Stimulated activated CD8-positive, alpha-beta memory T cell treated with anti-CD3 and anti-CD28 coated beads, Interleukin-7, amount 100 ng/mL, for 48 hours (primary cell): ENCODE results near the gene DCUN1D2.

ENCODE experiments used
- DNase-seq, 2 donors: peaks; one replicate each; pipeline ENCODE4 v3.0.0-alpha.2; 2020; ENCODE audit warnings: low read depth in 1 of 2; ENCODE audit errors: extremely low read depth in 1 of 2

DCUN1D2 gene

GRCh38 chr13:113413178-113413897 lies 77.2 kb downstream of the DCUN1D2 start:
- DNase-seq, result no peak

- no peak for DNase-seq
Measured at GRCh38 chr13:113412440-113412839, 78.1 kb downstream of the DCUN1D2 start.

GRCh38 chr13:113411216-113412023 lies 79.1 kb downstream of the DCUN1D2 start:
- no peak for DNase-seq

DNA sequence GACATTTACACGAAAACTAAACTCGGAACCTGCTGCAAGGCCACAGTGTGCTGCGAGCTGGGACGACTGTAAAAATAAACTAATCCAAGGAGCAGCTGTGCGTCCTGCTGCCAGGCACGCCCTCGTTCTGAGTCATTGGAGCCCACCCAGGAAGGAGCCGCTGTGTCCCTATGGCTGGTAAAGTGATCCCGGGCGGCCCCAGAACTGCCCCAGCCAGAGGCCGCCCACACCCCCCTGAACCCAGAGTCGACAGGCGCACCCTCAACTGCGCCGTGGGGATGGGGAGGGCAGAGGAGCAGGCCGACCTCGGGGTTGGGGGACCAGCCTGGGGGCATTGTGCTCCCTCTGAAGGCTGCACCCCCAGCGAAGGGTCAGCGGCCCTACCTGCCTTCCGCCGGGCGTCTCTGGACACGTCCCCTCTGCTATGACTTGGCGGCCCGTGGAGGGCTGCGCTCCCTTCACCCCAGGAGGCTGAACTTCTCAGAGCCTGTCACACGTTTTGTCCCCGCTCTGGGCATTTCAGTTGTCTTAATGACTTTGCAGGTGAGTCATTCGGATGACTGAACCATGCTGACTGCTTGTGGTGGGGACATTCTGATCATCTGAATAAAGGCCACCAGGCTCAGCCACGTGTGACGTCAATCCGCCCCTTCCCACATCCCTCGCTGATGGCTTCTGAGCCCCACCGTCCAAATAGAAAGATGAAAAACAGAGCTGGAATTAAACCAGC lies 79.9 kb downstream of the DCUN1D2 start:
- no peak for DNase-seq

DNA sequence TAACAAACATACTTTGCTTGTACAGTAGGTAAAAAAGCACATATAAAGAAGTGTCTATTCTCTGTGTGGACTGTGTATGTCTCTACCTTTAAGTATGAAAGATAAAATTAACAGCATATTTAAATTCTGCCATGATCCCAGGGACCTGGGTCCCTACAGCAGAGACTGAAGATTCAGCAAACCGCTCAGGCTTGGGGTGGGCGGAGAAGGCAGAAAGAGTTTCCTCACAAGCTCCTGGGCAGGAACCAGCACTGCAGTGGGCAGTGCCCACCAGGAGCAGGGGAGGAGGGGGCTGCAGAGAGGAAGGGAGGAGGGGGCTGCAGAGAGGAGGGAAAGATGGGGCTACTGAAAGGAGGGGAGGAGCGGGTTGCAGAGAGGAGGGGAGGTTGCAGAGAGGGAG lies 81.9 kb downstream of the DCUN1D2 start:
- no peak for DNase-seq

DNA sequence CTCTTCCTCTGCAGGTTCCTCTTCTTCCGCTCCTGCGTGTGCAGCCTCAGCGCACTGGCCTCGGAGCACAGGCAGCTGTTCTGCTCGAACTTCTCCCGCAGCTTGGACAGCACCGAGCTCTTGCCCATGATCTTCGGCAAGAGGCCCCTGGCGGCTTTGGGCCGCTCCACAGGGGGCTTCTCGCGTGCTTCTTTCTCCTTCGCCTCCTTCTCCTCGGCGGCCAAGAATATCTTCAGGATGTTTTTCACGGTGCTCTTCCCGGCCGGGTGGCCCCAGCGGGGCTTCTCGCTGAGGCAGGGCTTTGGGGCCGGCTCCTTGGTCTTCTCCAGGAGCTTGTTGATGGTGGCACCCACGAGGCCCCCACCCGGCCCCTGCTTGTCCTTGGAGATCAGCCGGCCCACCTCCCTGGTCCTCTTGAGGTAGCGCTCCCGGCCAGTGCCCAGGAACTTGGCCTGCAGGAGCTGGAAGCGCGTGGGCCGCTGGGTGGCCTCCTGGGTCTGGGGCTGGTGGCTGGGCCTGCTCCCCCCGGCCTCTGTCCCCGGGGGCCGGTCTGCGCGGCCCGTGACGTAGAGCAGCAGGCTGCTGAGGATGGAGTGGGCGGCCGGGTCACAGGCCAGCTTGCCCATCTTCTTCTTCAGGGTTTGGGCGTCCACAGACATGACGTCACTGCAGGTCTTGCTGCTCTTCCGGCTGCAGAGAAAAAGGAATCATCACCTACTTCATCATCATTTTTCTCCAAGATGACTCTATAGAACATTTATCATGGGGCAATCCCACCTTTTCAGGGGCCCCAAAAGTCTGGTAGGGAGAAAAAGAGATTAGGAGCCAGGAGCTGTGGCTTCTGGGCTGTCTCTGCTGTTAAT lies 82.7 kb downstream of the DCUN1D2 start:
- DNase-seq, result no peak

DNA sequence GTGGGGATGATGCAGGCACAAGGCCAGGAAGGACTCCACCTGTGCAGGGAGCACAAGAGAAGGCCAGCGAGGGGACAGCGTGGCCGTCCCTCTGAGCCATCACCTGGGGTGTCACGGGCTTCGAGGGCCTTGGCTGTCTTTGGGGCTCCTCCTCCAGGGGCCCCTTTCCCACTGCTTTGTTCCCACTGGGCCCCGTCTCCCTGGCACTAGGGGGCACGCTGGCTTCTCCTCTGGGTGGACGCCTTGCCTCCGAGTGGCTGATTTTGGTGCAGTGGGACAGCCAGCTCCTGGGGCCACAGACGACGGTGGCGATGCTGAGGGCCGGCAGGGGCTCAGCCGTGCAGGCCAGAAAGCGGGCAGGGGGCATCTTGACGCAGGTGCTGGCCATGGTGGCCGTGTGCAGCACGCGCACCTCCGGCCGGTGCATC lies 83.4 kb downstream of the DCUN1D2 start:
- DNase-seq, result no peak

GRCh38 chr13:113406321-113407102 lies 84.0 kb downstream of the DCUN1D2 start:
- DNase-seq, result no peak
